H1 (cell line): ENCODE data around the gene ACSM3. TPM values are rescaled to one million over a fixed set of nuclear protein-coding genes. Genes with fewer than 3 reads are reported as not detected.

Source experiments
- CTCF ChIA-PET: fragments of 300-600 bp; sonication (Branson Sonifier 250); formaldehyde crosslinking; loops from one replicate; lab custom pipeline; 2021; ENCODE audit not compliant: partially characterized antibody; lab: Charles Lee
- POLR2A ChIA-PET: fragments of 300-600 bp; sonication (Branson Sonifier 250); formaldehyde crosslinking; loops from one replicate; lab custom pipeline; 2021; ENCODE audit warnings: inconsistent platforms; ENCODE audit not compliant: partially characterized antibody; lab: Charles Lee
- DNase-seq, 2 experiments: peaks; one replicate each; pipeline versions ENCODE4 v3.0.0 to v3.0.0-alpha.2; 2010 to 2022; ENCODE audit warnings: low spot score in 2 of 2, low read depth in 1 of 2, mixed read lengths in 1 of 2
- FAIRE-seq: peaks from 2 replicates; lab custom pipeline; 2011; peaks lifted over from hg19 to GRCh38; lab: Jason Lieb, UNC
- H2AFZ ChIP-seq: 2 replicates; pipeline ENCODE4 v1.8.1; 2012; ENCODE audit warnings: low read length, inconsistent platforms
- H2AK5ac ChIP-seq: 2 replicates; pipeline ENCODE4 v1.6.1; 2013; ENCODE audit warnings: low read depth, low read length
- H2BK120ac ChIP-seq: replicated peaks from 2 replicates; pipeline ENCODE3; 2013; ENCODE audit warnings: low read depth, low read length, inconsistent platforms
- H2BK12ac ChIP-seq: 2 replicates; pipeline ENCODE4 v1.6.1; 2013; ENCODE audit warnings: low read depth, low read length
- H2BK15ac ChIP-seq: 2 replicates; pipeline ENCODE4 v1.6.1; 2013; ENCODE audit warnings: low read length
- H2BK20ac ChIP-seq: 2 replicates; pipeline ENCODE4 v1.6.1; 2013; ENCODE audit warnings: low read length
- H2BK5ac ChIP-seq: 2 replicates; pipeline ENCODE4 v1.6.1; 2013; ENCODE audit warnings: low read depth, low read length
- H3K14ac ChIP-seq: 2 replicates; pipeline ENCODE4 v1.6.1; 2013; ENCODE audit warnings: inconsistent platforms; ENCODE audit not compliant: insufficient read length
- H3K18ac ChIP-seq: 2 replicates; pipeline ENCODE4 v1.6.1; 2013; ENCODE audit warnings: low read length; ENCODE audit errors: extremely low read depth
- H3K23ac ChIP-seq: 2 replicates; pipeline ENCODE4 v1.6.1; 2013; ENCODE audit warnings: inconsistent platforms; ENCODE audit not compliant: insufficient read length
- H3K23me2 ChIP-seq: 2 replicates; pipeline ENCODE4 v1.6.1; 2013; ENCODE audit warnings: low read depth, low read length
- H3K27ac ChIP-seq: 2 replicates; pipeline ENCODE4 v1.6.1; 2011; ENCODE audit warnings: low read depth, low read length, inconsistent platforms
- H3K27me3 ChIP-seq, 4 experiments: replicated peaks in 1 of 4; 1 replicate in 1 of 4; 2 replicates in 3 of 4; pipeline versions ENCODE4 v1.6.1 to v1.8.1; 2011 to 2013; ENCODE audit warnings: low read length in 3 of 4, mild to moderate bottlenecking in 3 of 4, inconsistent platforms in 2 of 4, mixed read lengths in 2 of 4, moderate library complexity in 1 of 4; ENCODE audit not compliant: control insufficient read depth in 3 of 4, insufficient read depth in 3 of 4; ENCODE audit errors: extremely low read depth in 1 of 4
- H3K36me3 ChIP-seq, 4 experiments: 2 replicates each; pipeline versions ENCODE4 v1.6.1 to v1.8.1; 2011 to 2013; ENCODE audit warnings: mild to moderate bottlenecking in 4 of 4, low read length in 3 of 4, moderate library complexity in 2 of 4, control low read depth in 1 of 4, inconsistent platforms in 1 of 4; ENCODE audit not compliant: insufficient read depth in 4 of 4, control insufficient read depth in 2 of 4
- H3K4ac ChIP-seq: replicated peaks from 2 replicates; pipeline ENCODE3; 2013; ENCODE audit warnings: low read length, low read depth, mixed read lengths, inconsistent platforms; ENCODE audit not compliant: insufficient read length
- H3K4me1 ChIP-seq, 4 experiments: replicated peaks in 1 of 4; 1 replicate in 1 of 4; 2 replicates in 3 of 4; pipeline versions ENCODE4 v1.6.1 to v1.8.1; 2011 to 2013; ENCODE audit warnings: low read length in 3 of 4, inconsistent platforms in 2 of 4, mixed read lengths in 1 of 4; ENCODE audit not compliant: insufficient read depth in 4 of 4, control insufficient read depth in 3 of 4
- H3K4me2 ChIP-seq, 2 experiments: 2 replicates each; pipeline versions ENCODE4 v1.6.1 to v1.8.1; 2011 to 2013; ENCODE audit warnings: low read depth in 2 of 2, low read length in 2 of 2, control low read depth in 1 of 2, inconsistent platforms in 1 of 2, mild to moderate bottlenecking in 1 of 2; ENCODE audit not compliant: insufficient read depth in 1 of 2
- H3K4me3 ChIP-seq, 4 experiments: fragments of 200-600, 300-600 bp in 1 of 4; sonication (generic), shearing (Covaris generic), sonication (Bioruptor Twin) in 1 of 4; 2 replicates each; pipeline versions ENCODE4 v1.5.1 to v1.8.1; 2011 to 2016; ENCODE audit warnings: low read length in 4 of 4, low read depth in 3 of 4, control low read depth in 2 of 4, inconsistent platforms in 2 of 4, mild to moderate bottlenecking in 2 of 4, mixed read lengths in 1 of 4, moderate library complexity in 1 of 4; ENCODE audit not compliant: insufficient read depth in 2 of 4; ENCODE audit errors: extremely low read depth in 1 of 4
- H3K56ac ChIP-seq: replicated peaks from 2 replicates; pipeline ENCODE3; 2013; ENCODE audit warnings: low read depth, mild to moderate bottlenecking, mixed read lengths, low read length, inconsistent platforms; ENCODE audit not compliant: insufficient read length
- H3K79me1 ChIP-seq: 2 replicates; pipeline ENCODE4 v1.6.1; 2013; ENCODE audit warnings: low read depth, low read length, control low read depth
- H3K79me2 ChIP-seq, 2 experiments: 2 replicates each; pipeline versions ENCODE4 v1.6.1 to v1.8.1; 2012 to 2013; ENCODE audit warnings: low read length in 2 of 2, mild to moderate bottlenecking in 2 of 2, inconsistent platforms in 1 of 2; ENCODE audit not compliant: insufficient read depth in 2 of 2, control insufficient read depth in 1 of 2
- H3K9ac ChIP-seq, 4 experiments: replicated peaks in 1 of 4; 1 replicate in 1 of 4; 2 replicates in 3 of 4; pipeline versions ENCODE4 v1.6.1 to v1.8.1; 2011 to 2013; ENCODE audit warnings: low read depth in 3 of 4, low read length in 3 of 4, control low read depth in 2 of 4, mild to moderate bottlenecking in 2 of 4, moderate library complexity in 2 of 4, inconsistent platforms in 1 of 4; ENCODE audit errors: extremely low read depth in 1 of 4
- H3K9me3 ChIP-seq, 2 experiments: 2 replicates each; pipeline versions ENCODE4 v1.6.1 to v1.8.1; 2012 to 2013; ENCODE audit warnings: mild to moderate bottlenecking in 2 of 2, moderate library complexity in 2 of 2, control low read depth in 1 of 2, inconsistent platforms in 1 of 2, low read depth in 1 of 2, low read length in 1 of 2, mixed read lengths in 1 of 2; ENCODE audit not compliant: insufficient read depth in 2 of 2
- H4K20me1 ChIP-seq, 2 experiments: replicated peaks in 1 of 2; 2 replicates each; pipeline versions ENCODE3 to v1.8.1; 2011 to 2013; ENCODE audit warnings: inconsistent platforms in 2 of 2, low read length in 2 of 2, mild to moderate bottlenecking in 1 of 2; ENCODE audit not compliant: insufficient read depth in 2 of 2, control insufficient read depth in 1 of 2
- H4K5ac ChIP-seq: 2 replicates; pipeline ENCODE4 v1.6.1; 2013; ENCODE audit warnings: low read length, low read depth, mixed read lengths, inconsistent platforms; ENCODE audit not compliant: insufficient read length
- H4K8ac ChIP-seq: 2 replicates; pipeline ENCODE4 v1.8.0; 2013; ENCODE audit warnings: mild to moderate bottlenecking, moderate library complexity, low read length, inconsistent platforms; ENCODE audit not compliant: insufficient read depth; ENCODE audit errors: extremely low read depth
- H4K91ac ChIP-seq: replicated peaks from 2 replicates; pipeline ENCODE3; 2013; ENCODE audit warnings: low read length, mixed read lengths, inconsistent platforms; ENCODE audit not compliant: insufficient read length
- BRCA1 ChIP-seq: IDR thresholded peaks from 2 replicates; pipeline ENCODE4 v1.6.1; 2012; ENCODE audit warnings: low read depth, low read length, improper control_type of control experiment
- KDM1A ChIP-seq: fragments of 200-600, 300-600 bp; sonication (generic); IDR thresholded peaks from 2 replicates; pipeline ENCODE4 v1.7.1; 2016; ENCODE audit warnings: mild to moderate bottlenecking, low read length, borderline replicate concordance
- SRF ChIP-seq: IDR thresholded peaks from 2 replicates; pipeline ENCODE4 v1.6.1; 2011; ENCODE audit warnings: mild to moderate bottlenecking, low read depth, low read length, moderate library complexity
- TAF7 ChIP-seq: optimal IDR thresholded peaks from 2 replicates; pipeline ENCODE3; 2011; ENCODE audit warnings: low read depth, mild to moderate bottlenecking, inconsistent platforms, low read length, moderate library complexity, borderline replicate concordance
- USF2 ChIP-seq: IDR thresholded peaks from 2 replicates; pipeline ENCODE4 v1.6.1; 2011; ENCODE audit warnings: low read length, improper control_type of control experiment
- WGBS, 2 experiments: shearing (Covaris generic) in 1 of 2; methylation state at CpG; one replicate each; pipeline versions ENCODE4 v1.1.6 to v1.1.7; 2013 to 2015; ENCODE audit warnings: low lambda C conversion rate in 2 of 2, mixed read lengths in 2 of 2, inconsistent platforms in 1 of 2, low coverage in 1 of 2, missing lambda C conversion rate in 1 of 2; ENCODE audit not compliant: insufficient replicate concordance in 2 of 2, insufficient coverage in 1 of 2, insufficient read length in 1 of 2; ENCODE audit errors: extremely low coverage in 1 of 2, missing lambda C conversion rate in 1 of 2; 5-methylcytosine and 5-hydroxymethylcytosine counted together
- polyA plus RNA-seq, 7 experiments: library from polyadenylated mRNA; depleted of rRNA in 3 of 7; stranded (reverse) in 5 of 7; unstranded in 2 of 7; fragments of >200 nt in 5 of 7; fragments of 200-250 nt in 2 of 7; gene quantifications; 1 replicate in 5 of 7; 2 replicates in 1 of 7; 4 replicates in 1 of 7; pipeline versions ENCODE4 v1.2.1 to v1.2.3, GENCODE V29; 2011 to 2013; ENCODE audit warnings: missing spikeins in 2 of 7, mixed read lengths in 2 of 7
- total RNA-seq: library from RNA; stranded (reverse); fragmentation: NEBNext Ultra II Directional; extraction: Animal tissue kit (Norgen Biotek cat#: 25700); gene quantifications from 2 replicates; pipeline ENCODE4 v1.2.1, GENCODE V29; 2021

Gene ACSM3
- total and polyA plus RNA-seq, 2 of the 8 experiments (the other 6 are each of a cell fraction or from before 2014, with no cell fraction given) = 5.7 to 6.2 TPM

GRCh38 chr16:20839504-20839903, 75.7 kb downstream of the ACSM3 start:
- H4K91ac ChIP-seq = no peak overlapping the region
- no peak overlapping the region for H3K4me2 ChIP-seq
- no peak overlapping the region for H3K18ac ChIP-seq
- H3K27ac ChIP-seq = no peak overlapping the region
- H4K20me1 ChIP-seq = no peaks in the 10 kb centered on the region
- DNase-seq = no peak
- no peaks in the 10 kb centered on the region for H3K4me1 ChIP-seq
- no peak overlapping the region for H3K4me3 ChIP-seq
- no peak overlapping the region for H3K14ac ChIP-seq
- no peak overlapping the region for H3K23ac ChIP-seq
- peaks cover 2 to 18% (median 9%) of the 10 kb centered on the region in 4 experiments; a peak in 7 of 8 replicates for H3K36me3 ChIP-seq
- no peak overlapping the region for H2BK20ac ChIP-seq
- no peak overlapping the region for H2AK5ac ChIP-seq
- no peak overlapping the region for H2BK12ac ChIP-seq
- H2AFZ ChIP-seq = no peak overlapping the region
- H3K23me2 ChIP-seq = no peaks in the 10 kb centered on the region
- H2BK5ac ChIP-seq = no peak overlapping the region
- no peak overlapping the region for H3K4ac ChIP-seq
- H3K79me2 ChIP-seq = no peaks in the 10 kb centered on the region
- H3K27me3 ChIP-seq = no peaks in the 10 kb centered on the region
- peaks cover 5 to 6% of the 10 kb centered on the region in 2 experiments for H3K9me3 ChIP-seq
- H4K5ac ChIP-seq = no peak overlapping the region
- CTCF ChIA-PET = no interaction called here
- peak overlapping the region in 1 of 4 experiments; percentile 34; a peak in 1 of 7 replicates for H3K9ac ChIP-seq
- H4K8ac ChIP-seq = no peak overlapping the region
- no peak overlapping the region for H3K56ac ChIP-seq
- H2BK15ac ChIP-seq = no peak overlapping the region
- WGBS, 2 experiments = 83% methylated on average over 2 of the region's 2 CpGs; no CpG with 5 or more reads in 1 of the 2 experiments
- FAIRE-seq = no peak
- H2BK120ac ChIP-seq = no peak overlapping the region
- POLR2A ChIA-PET = no interaction called here
- H3K79me1 ChIP-seq = no peaks in the 10 kb centered on the region
- TF ChIP-seq USF2 (no peak), KDM1A (no peak), TAF7 (no peak), BRCA1 (no peak), SRF (no peak)
